Keratinocyte (primary cell): ENCODE results near the gene TMEM115.

Experiments
- CTCF ChIP-seq, 3 experiments: IDR thresholded peaks in 1 of 3; conservative IDR thresholded peaks in 1 of 3; optimal IDR thresholded peaks in 1 of 3; 2 replicates in 2 of 3; 3 replicates in 1 of 3; pipeline versions ENCODE3 to v1.5.1; 2011; ENCODE audit warnings: low read length in 3 of 3, mild to moderate bottlenecking in 3 of 3, moderate library complexity in 2 of 3, control low read depth in 1 of 3, inconsistent platforms in 1 of 3; ENCODE audit not compliant: insufficient read depth in 2 of 3; ENCODE audit errors: extremely low read depth in 1 of 3
- EZH2 ChIP-seq: IDR thresholded peaks from one replicate; pipeline ENCODE4 v1.6.1; 2012; ENCODE audit warnings: inconsistent platforms, mild to moderate bottlenecking, low read length, moderate library complexity

DNA sequence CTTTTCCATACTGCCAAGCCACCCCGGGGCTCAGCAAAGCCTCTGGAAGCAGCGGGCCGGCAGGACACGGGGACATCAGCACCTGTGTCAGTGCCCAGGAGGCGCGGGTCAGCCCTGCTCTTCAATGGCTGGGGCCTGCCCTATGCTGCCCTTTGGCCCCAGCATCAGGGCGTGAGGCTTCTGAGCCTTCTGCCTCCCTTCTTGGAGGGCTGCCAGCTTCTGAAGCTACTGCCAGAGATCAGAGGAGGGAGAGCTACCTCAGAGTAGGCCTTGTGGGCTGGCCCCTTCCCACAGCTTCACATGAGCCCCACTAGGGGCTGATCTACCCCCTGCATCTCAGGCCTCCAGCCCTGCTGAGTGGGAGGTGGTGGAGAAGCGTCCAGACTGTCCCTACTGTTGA lies 13.0 kb upstream of the TMEM115 start:
- TF ChIP-seq CTCF (optimal IDR thresholded peaks at IDR 0.05 in 1 of 3, IDR thresholded peaks at IDR 0.05 in 1 of 3, conservative IDR thresholded peaks at IDR 0.05 in 1 of 3; ENCODE audit: extremely low read depth in 1 of 3, insufficient read depth in 2 of 3, low read length in 3 of 3) (no peak), EZH2 (no peak)
